Measurements from ENCODE around the gene CLNK.

DNA sequence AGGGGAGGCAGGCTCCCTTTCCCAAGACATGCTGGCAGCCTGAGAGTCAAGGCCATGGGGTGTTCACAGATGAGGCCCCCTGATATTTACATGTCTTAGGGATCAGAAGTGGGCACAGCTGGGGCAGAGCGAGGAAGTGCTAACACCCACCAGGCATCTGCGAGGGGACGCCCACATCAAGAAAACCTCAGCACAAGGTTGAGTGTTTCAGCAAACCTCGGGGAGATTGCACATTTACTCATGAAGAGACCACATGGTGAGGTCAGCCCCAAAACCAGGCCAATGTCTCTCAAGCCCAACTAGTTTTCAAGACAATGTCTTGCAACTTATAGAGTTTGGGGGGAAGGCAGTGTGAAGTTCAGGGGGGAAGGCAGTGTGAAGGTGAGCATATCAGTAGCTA lies 55.2 kb downstream of the CLNK start:
- TF ChIP-seq, protein P1, sequence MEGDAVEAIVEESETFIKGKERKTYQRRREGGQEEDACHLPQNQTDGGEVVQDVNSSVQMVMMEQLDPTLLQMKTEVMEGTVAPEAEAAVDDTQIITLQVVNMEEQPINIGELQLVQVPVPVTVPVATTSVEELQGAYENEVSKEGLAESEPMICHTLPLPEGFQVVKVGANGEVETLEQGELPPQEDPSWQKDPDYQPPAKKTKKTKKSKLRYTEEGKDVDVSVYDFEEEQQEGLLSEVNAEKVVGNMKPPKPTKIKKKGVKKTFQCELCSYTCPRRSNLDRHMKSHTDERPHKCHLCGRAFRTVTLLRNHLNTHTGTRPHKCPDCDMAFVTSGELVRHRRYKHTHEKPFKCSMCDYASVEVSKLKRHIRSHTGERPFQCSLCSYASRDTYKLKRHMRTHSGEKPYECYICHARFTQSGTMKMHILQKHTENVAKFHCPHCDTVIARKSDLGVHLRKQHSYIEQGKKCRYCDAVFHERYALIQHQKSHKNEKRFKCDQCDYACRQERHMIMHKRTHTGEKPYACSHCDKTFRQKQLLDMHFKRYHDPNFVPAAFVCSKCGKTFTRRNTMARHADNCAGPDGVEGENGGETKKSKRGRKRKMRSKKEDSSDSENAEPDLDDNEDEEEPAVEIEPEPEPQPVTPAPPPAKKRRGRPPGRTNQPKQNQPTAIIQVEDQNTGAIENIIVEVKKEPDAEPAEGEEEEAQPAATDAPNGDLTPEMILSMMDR (IDR thresholded peaks at IDR 0.05; ENCODE audit: poor library complexity): no peak
- TF ChIP-seq EZH2 (IDR thresholded peaks at IDR 0.05; ENCODE audit: borderline replicate concordance): no peak
